SK-N-SH treated with all-trans-retinoic acid at 6 μM for 48 hours (cell line): ENCODE data around the gene ITPRIPL1.

ENCODE experiments used
- ATAC-seq: fragments of 200-7000 bp; cut with Tn5 transposase; 3 replicates; pipeline ENCODE4 v1.9.1; 2020; ENCODE audit warnings: mild to moderate bottlenecking, moderate library complexity
- ARNTL ChIP-seq: fragments of 450-650 bp; formaldehyde crosslinking; IDR thresholded peaks from 2 replicates; pipeline ENCODE4 v1.5.0; 2020; ENCODE audit warnings: low read depth, mild to moderate bottlenecking, moderate library complexity, borderline replicate concordance
- BACH2 ChIP-seq: fragments of 250-450 bp; sonication (Bioruptor Pico); IDR thresholded peaks from 2 replicates; pipeline ENCODE4 v1.9.0; 2021; ENCODE audit warnings: mild to moderate bottlenecking, borderline replicate concordance
- CSDC2 ChIP-seq: fragments of 250-450 bp; sonication (Bioruptor Pico); IDR thresholded peaks from 2 replicates; pipeline ENCODE4 v1.5.0; 2020; ENCODE audit warnings: mild to moderate bottlenecking, moderate library complexity
- ESRRG ChIP-seq: fragments of 250-450 bp; sonication (Bioruptor Pico); IDR thresholded peaks from 2 replicates; pipeline ENCODE4 v1.6.1; 2021; ENCODE audit warnings: mild to moderate bottlenecking
- GLIS3 ChIP-seq: fragments of 250-450 bp; sonication (Bioruptor Pico); IDR thresholded peaks from 2 replicates; pipeline ENCODE4 v1.5.0; 2020; ENCODE audit warnings: mild to moderate bottlenecking, moderate library complexity
- OSR1 ChIP-seq: fragments of 250-450 bp; sonication (Bioruptor Pico); IDR thresholded peaks from 2 replicates; pipeline ENCODE4 v1.8.0; 2022; ENCODE audit warnings: moderate library complexity, mild to moderate bottlenecking, inconsistent platforms
- RARB ChIP-seq: fragments of 250-450 bp; sonication (Bioruptor Pico); IDR thresholded peaks from 2 replicates; pipeline ENCODE4 v1.8.0; 2021; ENCODE audit warnings: mild to moderate bottlenecking, moderate library complexity
- SNAI2 ChIP-seq: fragments of 250-450 bp; sonication (Bioruptor Pico); IDR thresholded peaks from 2 replicates; pipeline ENCODE4 v1.5.0; 2020; ENCODE audit warnings: mild to moderate bottlenecking, moderate library complexity
- TCF4 ChIP-seq: fragments of 250-450 bp; sonication (Bioruptor Pico); IDR thresholded peaks from 2 replicates; pipeline ENCODE4 v1.8.0; 2021; ENCODE audit warnings: mild to moderate bottlenecking, moderate library complexity, borderline replicate concordance
- TOX ChIP-seq: fragments of 250-450 bp; sonication (Bioruptor Pico); IDR thresholded peaks from 2 replicates; pipeline ENCODE4 v1.8.0; 2021; ENCODE audit warnings: mild to moderate bottlenecking, moderate library complexity, borderline replicate concordance
- ZC3H10 ChIP-seq: fragments of 250-450 bp; sonication (Bioruptor Pico); IDR thresholded peaks from 2 replicates; pipeline ENCODE4 v1.5.1; 2021; ENCODE audit warnings: mild to moderate bottlenecking, moderate library complexity
- ZFP30 ChIP-seq: fragments of 450-650 bp; formaldehyde crosslinking; IDR thresholded peaks from 2 replicates; pipeline ENCODE4 v1.5.0; 2022; ENCODE audit warnings: mild to moderate bottlenecking, moderate library complexity
- ZNF565 ChIP-seq: fragments of 450-650 bp; formaldehyde crosslinking; conservative IDR thresholded peaks from 2 replicates; pipeline ENCODE4 v1.5.0; 2020; ENCODE audit warnings: low read depth, mild to moderate bottlenecking, moderate library complexity
- ZNF70 ChIP-seq: fragments of 450-650 bp; formaldehyde crosslinking; IDR thresholded peaks from 2 replicates; pipeline ENCODE4 v1.5.0; 2020; ENCODE audit warnings: mild to moderate bottlenecking, moderate library complexity
- ZNF8 ChIP-seq: fragments of 450-650 bp; formaldehyde crosslinking; IDR thresholded peaks from 2 replicates; pipeline ENCODE4 v1.5.0; 2020; ENCODE audit warnings: mild to moderate bottlenecking, moderate library complexity
- TF ChIP-seq, protein P1 (sequence below): fragments of 250-450 bp; sonication (Bioruptor Pico); IDR thresholded peaks from 2 replicates; pipeline ENCODE4 v1.5.1; 2020; ENCODE audit warnings: low read depth, mild to moderate bottlenecking, moderate library complexity
- TF ChIP-seq, protein P2 (sequence below): fragments of 250-450 bp; sonication (Bioruptor Pico); IDR thresholded peaks from 2 replicates; pipeline ENCODE4 v1.8.0; 2020; ENCODE audit warnings: mild to moderate bottlenecking, moderate library complexity, borderline replicate concordance
- TF ChIP-seq, protein P3 (sequence below): fragments of 250-450 bp; sonication (Bioruptor Pico); IDR thresholded peaks from 2 replicates; pipeline ENCODE4 v1.5.0; 2020; ENCODE audit warnings: mild to moderate bottlenecking, moderate library complexity
- TF ChIP-seq, protein P4 (sequence below): fragments of 250-450 bp; sonication (Bioruptor Pico); IDR thresholded peaks from 2 replicates; pipeline ENCODE4 v1.5.1; 2021; ENCODE audit warnings: mild to moderate bottlenecking, moderate library complexity
- TF ChIP-seq, protein P5 (sequence below): fragments of 250-450 bp; sonication (Bioruptor Pico); IDR thresholded peaks from 2 replicates; pipeline ENCODE4 v1.8.0; 2021; ENCODE audit warnings: low read depth, mild to moderate bottlenecking, moderate library complexity, borderline replicate concordance

The ITPRIPL1 gene

DNA sequence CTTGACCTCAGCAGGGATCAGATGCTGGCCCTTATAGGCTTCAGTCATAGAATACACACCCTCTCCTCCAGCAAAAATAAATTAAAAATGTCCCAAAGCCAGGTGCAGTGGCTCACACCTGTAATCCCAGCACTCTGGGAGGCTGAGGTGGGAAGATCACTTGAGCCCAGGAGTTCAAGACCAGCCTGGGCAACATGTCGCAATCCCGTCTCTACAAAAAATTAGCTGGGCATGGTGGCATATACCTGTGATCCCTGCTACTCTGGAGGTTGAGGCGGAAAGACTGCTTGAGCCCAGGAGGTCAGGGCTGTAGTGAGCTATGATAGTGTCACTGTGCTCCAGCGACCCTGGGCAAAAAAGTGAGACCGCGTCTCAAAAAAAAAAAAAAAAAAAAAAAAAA lies 4.8 kb downstream of the ITPRIPL1 start:
- TF ChIP-seq SNAI2 (CRISPR knock-in tag) (no peak), ZNF565 (no peak), CSDC2 (no peak), OSR1 (CRISPR knock-in tag) (no peak), ZFP30 (CRISPR knock-in tag) (no peak)
- ATAC-seq, result no peak

DNA sequence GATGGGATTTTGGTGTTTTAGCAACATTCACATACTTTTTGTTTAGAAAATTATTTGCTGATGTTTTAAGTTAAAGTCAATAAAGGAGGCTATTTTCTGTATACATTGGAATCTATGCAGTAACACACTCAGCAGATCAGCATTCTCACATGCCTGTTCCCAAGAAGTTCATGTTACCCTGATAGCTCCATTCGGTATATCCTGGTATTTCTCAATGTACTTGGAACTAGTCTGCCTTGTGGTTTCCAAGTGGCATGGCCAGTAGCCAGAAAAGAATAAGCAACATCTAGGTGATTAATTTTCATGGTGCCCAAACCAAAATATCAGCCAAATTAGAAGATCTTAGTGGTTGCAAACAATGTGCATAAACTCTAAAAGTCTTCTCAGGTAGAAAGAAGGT lies 5.3 kb downstream of the ITPRIPL1 start:
- ATAC-seq, result peak; percentile 52
- TF ChIP-seq ZNF565 (no peak), BACH2 (CRISPR knock-in tag) (no peak), ZC3H10 (CRISPR knock-in tag) (no peak), ARNTL (CRISPR knock-in tag) (no peak), ZNF70 (CRISPR knock-in tag) (no peak), RARB (no peak), CSDC2 (no peak), ZFP30 (CRISPR knock-in tag) (no peak), OSR1 (CRISPR knock-in tag) (no peak), ESRRG (CRISPR knock-in tag) (no peak)
- TF ChIP-seq, protein P1, sequence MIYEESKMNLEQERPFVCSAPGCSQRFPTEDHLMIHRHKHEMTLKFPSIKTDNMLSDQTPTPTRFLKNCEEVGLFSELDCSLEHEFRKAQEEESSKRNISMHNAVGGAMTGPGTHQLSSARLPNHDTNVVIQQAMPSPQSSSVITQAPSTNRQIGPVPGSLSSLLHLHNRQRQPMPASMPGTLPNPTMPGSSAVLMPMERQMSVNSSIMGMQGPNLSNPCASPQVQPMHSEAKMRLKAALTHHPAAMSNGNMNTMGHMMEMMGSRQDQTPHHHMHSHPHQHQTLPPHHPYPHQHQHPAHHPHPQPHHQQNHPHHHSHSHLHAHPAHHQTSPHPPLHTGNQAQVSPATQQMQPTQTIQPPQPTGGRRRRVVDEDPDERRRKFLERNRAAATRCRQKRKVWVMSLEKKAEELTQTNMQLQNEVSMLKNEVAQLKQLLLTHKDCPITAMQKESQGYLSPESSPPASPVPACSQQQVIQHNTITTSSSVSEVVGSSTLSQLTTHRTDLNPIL (CRISPR knock-in tag), result no peak
- TF ChIP-seq, protein P2, sequence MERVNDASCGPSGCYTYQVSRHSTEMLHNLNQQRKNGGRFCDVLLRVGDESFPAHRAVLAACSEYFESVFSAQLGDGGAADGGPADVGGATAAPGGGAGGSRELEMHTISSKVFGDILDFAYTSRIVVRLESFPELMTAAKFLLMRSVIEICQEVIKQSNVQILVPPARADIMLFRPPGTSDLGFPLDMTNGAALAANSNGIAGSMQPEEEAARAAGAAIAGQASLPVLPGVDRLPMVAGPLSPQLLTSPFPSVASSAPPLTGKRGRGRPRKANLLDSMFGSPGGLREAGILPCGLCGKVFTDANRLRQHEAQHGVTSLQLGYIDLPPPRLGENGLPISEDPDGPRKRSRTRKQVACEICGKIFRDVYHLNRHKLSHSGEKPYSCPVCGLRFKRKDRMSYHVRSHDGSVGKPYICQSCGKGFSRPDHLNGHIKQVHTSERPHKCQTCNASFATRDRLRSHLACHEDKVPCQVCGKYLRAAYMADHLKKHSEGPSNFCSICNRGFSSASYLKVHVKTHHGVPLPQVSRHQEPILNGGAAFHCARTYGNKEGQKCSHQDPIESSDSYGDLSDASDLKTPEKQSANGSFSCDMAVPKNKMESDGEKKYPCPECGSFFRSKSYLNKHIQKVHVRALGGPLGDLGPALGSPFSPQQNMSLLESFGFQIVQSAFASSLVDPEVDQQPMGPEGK (CRISPR knock-in tag), result no peak
- TF ChIP-seq, protein P3, sequence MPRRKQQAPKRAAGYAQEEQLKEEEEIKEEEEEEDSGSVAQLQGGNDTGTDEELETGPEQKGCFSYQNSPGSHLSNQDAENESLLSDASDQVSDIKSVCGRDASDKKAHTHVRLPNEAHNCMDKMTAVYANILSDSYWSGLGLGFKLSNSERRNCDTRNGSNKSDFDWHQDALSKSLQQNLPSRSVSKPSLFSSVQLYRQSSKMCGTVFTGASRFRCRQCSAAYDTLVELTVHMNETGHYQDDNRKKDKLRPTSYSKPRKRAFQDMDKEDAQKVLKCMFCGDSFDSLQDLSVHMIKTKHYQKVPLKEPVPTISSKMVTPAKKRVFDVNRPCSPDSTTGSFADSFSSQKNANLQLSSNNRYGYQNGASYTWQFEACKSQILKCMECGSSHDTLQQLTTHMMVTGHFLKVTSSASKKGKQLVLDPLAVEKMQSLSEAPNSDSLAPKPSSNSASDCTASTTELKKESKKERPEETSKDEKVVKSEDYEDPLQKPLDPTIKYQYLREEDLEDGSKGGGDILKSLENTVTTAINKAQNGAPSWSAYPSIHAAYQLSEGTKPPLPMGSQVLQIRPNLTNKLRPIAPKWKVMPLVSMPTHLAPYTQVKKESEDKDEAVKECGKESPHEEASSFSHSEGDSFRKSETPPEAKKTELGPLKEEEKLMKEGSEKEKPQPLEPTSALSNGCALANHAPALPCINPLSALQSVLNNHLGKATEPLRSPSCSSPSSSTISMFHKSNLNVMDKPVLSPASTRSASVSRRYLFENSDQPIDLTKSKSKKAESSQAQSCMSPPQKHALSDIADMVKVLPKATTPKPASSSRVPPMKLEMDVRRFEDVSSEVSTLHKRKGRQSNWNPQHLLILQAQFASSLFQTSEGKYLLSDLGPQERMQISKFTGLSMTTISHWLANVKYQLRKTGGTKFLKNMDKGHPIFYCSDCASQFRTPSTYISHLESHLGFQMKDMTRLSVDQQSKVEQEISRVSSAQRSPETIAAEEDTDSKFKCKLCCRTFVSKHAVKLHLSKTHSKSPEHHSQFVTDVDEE (CRISPR knock-in tag), result no peak

DNA sequence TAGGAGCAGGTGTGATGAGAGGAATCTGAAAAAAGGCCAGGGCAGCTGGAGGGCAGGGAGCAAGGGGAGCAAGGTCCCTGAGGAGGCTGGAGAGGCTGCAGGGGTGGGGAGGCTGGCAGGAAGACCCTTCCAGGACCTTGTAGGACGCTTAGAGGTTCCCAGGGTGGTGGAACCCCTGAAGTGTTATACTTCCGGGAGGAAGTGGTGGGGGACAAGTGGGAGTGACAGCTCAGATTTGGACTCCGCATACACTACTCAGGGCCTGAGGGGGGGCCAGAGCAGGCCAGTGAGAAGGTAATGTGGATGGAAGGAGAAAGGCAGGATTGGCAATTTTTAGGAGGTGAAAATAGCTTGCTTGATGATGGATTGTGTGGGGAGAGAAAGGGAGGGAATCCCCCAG lies 8.6 kb downstream of the ITPRIPL1 start:
- ATAC-seq, result no peak
- TF ChIP-seq ZC3H10 (CRISPR knock-in tag), result no peak

DNA sequence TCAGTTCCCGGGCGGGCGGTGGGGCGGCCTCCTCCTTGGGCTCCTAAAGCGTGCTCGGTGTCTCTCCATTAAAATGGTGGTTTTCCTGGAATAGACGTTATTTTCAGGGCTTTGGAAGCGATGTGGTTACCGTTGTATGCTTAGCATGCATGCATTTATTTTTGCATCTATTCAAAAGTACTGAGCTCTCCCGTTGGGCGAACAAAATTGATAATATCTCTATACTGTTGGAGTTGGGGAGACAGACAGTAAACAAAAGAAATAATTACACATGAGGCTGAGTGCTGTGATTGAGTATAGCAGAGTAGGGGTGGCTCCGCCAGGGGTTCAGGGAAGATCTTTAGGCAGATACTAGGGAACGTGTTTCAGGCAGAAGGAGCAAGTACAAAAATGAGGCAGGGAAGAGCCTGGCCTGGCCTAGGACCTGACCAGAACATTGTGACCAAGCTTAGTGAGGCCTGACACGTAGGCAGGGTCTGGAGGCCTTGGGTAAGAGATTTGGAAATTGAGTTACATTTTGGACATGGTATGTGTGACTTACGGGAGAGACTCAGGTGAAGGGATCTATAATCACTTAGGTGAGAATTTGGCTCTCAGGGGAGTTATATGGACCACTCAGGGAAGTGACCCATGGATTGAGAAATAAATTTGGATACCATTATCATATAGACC lies 11.1 kb downstream of the ITPRIPL1 start:
- ATAC-seq, result peak; percentile 10; the same call in 2 of the 3 replicates

More for the DNA sequence above, 11.1 kb downstream of the ITPRIPL1 start:
- TF ChIP-seq GLIS3 (CRISPR knock-in tag) (no peak), RARB (no peak), SNAI2 (CRISPR knock-in tag) (no peak), TOX (CRISPR knock-in tag) (no peak), TCF4 (CRISPR knock-in tag) (no peak), ZNF70 (CRISPR knock-in tag) (no peak), ZNF8 (no peak)
- TF ChIP-seq, protein P3 (CRISPR knock-in tag), result no peak
- TF ChIP-seq, protein P4, sequence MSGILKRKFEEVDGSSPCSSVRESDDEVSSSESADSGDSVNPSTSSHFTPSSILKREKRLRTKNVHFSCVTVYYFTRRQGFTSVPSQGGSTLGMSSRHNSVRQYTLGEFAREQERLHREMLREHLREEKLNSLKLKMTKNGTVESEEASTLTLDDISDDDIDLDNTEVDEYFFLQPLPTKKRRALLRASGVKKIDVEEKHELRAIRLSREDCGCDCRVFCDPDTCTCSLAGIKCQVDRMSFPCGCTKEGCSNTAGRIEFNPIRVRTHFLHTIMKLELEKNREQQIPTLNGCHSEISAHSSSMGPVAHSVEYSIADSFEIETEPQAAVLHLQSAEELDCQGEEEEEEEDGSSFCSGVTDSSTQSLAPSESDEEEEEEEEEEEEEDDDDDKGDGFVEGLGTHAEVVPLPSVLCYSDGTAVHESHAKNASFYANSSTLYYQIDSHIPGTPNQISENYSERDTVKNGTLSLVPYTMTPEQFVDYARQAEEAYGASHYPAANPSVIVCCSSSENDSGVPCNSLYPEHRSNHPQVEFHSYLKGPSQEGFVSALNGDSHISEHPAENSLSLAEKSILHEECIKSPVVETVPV (CRISPR knock-in tag), result no peak
- TF ChIP-seq, protein P5, sequence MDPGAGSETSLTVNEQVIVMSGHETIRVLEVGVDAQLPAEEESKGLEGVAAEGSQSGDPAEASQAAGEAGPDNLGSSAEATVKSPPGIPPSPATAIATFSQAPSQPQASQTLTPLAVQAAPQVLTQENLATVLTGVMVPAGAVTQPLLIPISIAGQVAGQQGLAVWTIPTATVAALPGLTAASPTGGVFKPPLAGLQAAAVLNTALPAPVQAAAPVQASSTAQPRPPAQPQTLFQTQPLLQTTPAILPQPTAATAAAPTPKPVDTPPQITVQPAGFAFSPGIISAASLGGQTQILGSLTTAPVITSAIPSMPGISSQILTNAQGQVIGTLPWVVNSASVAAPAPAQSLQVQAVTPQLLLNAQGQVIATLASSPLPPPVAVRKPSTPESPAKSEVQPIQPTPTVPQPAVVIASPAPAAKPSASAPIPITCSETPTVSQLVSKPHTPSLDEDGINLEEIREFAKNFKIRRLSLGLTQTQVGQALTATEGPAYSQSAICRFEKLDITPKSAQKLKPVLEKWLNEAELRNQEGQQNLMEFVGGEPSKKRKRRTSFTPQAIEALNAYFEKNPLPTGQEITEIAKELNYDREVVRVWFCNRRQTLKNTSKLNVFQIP (CRISPR knock-in tag), result no peak
